Stomach smooth muscle (tissue), 2 donors: ENCODE results near the gene ITGA8.
"Not testable (repeated sequence)": the region's sequence is repeated elsewhere in the genome, so short reads cannot be mapped to it uniquely, and the experiment has no call there.

Source experiments
- H3K27ac ChIP-seq: one replicate; pipeline ENCODE4 v1.7.0; 2013; ENCODE audit warnings: mild to moderate bottlenecking, low read length, inconsistent platforms
- H3K27me3 ChIP-seq, 2 donors: one replicate each; pipeline ENCODE4 v1.7.0; 2013; ENCODE audit warnings: low read length in 2 of 2; ENCODE audit not compliant: insufficient read depth in 2 of 2, control insufficient read depth in 1 of 2
- H3K36me3 ChIP-seq, 2 donors: one replicate each; pipeline ENCODE4 v1.7.0; 2013; ENCODE audit warnings: low read length in 2 of 2; ENCODE audit not compliant: control insufficient read depth in 2 of 2, insufficient read depth in 2 of 2
- H3K4me1 ChIP-seq: one replicate; pipeline ENCODE4 v1.7.0; 2013; ENCODE audit warnings: low read length; ENCODE audit not compliant: control insufficient read depth, insufficient read depth
- H3K4me3 ChIP-seq, 2 donors: one replicate each; pipeline ENCODE4 v1.7.0; 2013; ENCODE audit warnings: low read length in 2 of 2
- H3K9ac ChIP-seq, 2 donors: one replicate each; pipeline ENCODE4 v1.7.0; 2013; ENCODE audit warnings: low read length in 2 of 2, mild to moderate bottlenecking in 1 of 2
- H3K9me3 ChIP-seq, 2 donors: one replicate each; pipeline ENCODE4 v1.7.0; 2013; ENCODE audit warnings: low read length in 2 of 2; ENCODE audit not compliant: control insufficient read depth in 2 of 2
- donor health status: healthy.
- donor health status: Pancreatic carcinoma.

The ITGA8 gene

GRCh38 chr10:15719899-15720634 is at the start of gene ITGA8:
TSS of gene ITGA8 (minus strand) at chr10:15719922. CDS start at chr10:15719771, 151 bp downstream.
- no peaks in the 10 kb centered on the region for H3K9me3 ChIP-seq
- peak within 1 kb of the TSS in 1 of 2 donors; percentile 67 for H3K4me3 ChIP-seq
- no peak within 1 kb of the TSS for H3K27ac ChIP-seq
- no peaks in the 10 kb centered on the region for H3K36me3 ChIP-seq
- peaks cover 11% of the 10 kb centered on the region for H3K4me1 ChIP-seq
- H3K27me3 ChIP-seq: peaks cover 7 to 12% of the 10 kb centered on the region in 2 donors
- H3K9ac ChIP-seq: no peak within 1 kb of the TSS

GRCh38 chr10:15764892-15765454 is 45.3 kb upstream of the ITGA8 start:
- Histone ChIP-seq H3K27ac (no peak overlapping the region), H3K9ac (no peak overlapping the region), H3K9me3 (peaks cover 0 to 3% of the 10 kb centered on the region in 2 donors), H3K4me3 (no peak overlapping the region), H3K4me1 (no peaks in the 10 kb centered on the region), H3K27me3 (no peaks in the 10 kb centered on the region), H3K36me3 (no peaks in the 10 kb centered on the region)

DNA sequence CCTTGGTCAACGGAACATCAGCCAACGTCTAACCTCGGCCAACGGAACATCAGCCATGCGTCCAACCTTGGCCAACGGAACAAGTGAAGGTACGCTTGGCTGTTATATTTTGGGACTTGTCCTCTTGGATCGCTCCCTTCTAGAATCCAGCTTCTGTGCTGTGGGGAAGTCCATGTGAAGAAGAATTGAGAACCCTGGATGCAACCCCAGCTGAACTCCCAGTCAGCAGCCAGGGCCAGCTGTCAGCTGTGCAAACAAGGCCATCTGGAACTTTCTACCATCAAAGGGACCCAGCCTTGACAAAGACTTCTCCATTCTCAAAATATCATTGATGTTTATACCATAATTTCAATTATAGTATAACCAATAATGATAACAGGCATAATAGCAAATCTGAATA is 43.3 kb upstream of the ITGA8 start:
- H3K4me3 ChIP-seq: no peak overlapping the region
- no peaks in the 10 kb centered on the region for H3K36me3 ChIP-seq
- no peak overlapping the region for H3K9ac ChIP-seq
- H3K27me3 ChIP-seq: no peaks in the 10 kb centered on the region
- no peak overlapping the region for H3K27ac ChIP-seq
- H3K9me3 ChIP-seq: peaks cover 0 to 3% of the 10 kb centered on the region in 2 donors
- no peaks in the 10 kb centered on the region for H3K4me1 ChIP-seq

GRCh38 chr10:15762239-15762638 is 42.5 kb upstream of the ITGA8 start:
- H3K4me3 ChIP-seq, H3K27me3 ChIP-seq, H3K27ac ChIP-seq, H3K36me3 ChIP-seq, H3K9me3 ChIP-seq, H3K9ac ChIP-seq, H3K4me1 ChIP-seq: not testable (repeated sequence)

GRCh38 chr10:15761224-15761623 is 41.5 kb upstream of the ITGA8 start:
- H3K27ac ChIP-seq, H3K27me3 ChIP-seq, H3K36me3 ChIP-seq, H3K9me3 ChIP-seq, H3K9ac ChIP-seq, H3K4me3 ChIP-seq, H3K4me1 ChIP-seq: not testable (repeated sequence)

DNA sequence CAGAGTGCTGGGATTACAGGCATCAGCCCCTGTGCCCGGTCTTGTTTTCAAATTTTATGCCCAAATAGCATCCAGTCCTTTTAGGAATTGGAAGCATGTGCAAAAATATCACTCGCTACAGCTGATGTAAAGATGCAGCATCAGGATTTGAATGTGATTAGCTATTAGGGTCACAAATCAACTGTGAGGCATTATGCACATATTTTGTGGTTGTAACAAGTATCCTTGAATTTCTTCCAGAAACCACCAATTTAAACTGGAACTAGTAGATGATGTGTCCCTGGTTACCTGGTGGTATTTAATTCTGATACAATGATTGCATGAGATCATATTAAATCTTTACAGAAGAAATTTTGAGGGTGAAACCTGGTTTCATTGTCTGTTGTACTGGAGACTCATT is 41.0 kb upstream of the ITGA8 start:
- Histone ChIP-seq H3K4me1 (no peaks in the 10 kb centered on the region), H3K27me3 (no peaks in the 10 kb centered on the region), H3K27ac (no peak overlapping the region), H3K9ac (no peak overlapping the region), H3K9me3 (peaks cover 0 to 3% of the 10 kb centered on the region in 2 donors), H3K36me3 (no peaks in the 10 kb centered on the region), H3K4me3 (no peak overlapping the region)

DNA sequence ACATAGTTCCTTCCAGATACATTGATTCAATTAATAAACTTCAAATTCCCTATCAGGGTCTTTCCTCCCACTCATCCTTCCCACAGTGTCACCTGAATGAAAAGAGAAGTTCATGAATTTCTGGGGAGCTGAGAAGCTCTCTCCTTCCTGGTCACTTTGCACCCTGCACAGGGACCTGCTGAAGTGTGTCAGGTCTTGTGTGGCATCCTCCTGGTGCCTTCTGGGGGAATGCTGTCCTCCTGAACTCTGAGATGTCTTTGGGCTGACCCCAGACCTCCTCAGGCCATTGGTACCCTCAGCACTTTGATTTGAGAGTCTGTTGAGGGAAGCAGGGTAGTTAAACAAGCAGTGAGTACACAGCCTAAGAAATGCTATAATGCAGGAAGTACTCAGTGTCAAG is 39.5 kb upstream of the ITGA8 start:
- Histone ChIP-seq H3K9ac (no peak overlapping the region), H3K27ac (no peak overlapping the region), H3K36me3 (no peaks in the 10 kb centered on the region), H3K9me3 (peaks cover 0 to 3% of the 10 kb centered on the region in 2 donors), H3K4me3 (no peak overlapping the region), H3K27me3 (no peaks in the 10 kb centered on the region), H3K4me1 (no peaks in the 10 kb centered on the region)

DNA sequence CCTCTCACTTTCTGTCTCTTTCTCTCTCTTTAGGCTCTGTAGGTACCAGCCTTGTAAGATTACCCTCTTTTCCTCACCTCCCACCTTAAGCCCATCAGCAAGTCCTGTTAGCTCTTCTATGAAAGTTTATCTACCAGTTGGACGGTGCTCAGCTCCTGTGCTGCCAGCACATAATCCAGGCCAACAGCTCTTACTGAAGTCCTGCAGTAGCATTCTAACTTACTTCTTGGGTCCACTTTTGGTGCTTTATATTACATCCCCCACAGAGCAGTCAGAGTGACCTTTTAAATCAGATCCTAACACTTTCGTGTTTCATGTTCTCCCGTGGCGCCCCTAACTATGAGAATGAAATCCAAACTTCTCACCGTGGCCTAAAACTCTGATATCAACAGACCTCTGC is 38.9 kb upstream of the ITGA8 start:
- Histone ChIP-seq H3K27me3 (no peaks in the 10 kb centered on the region), H3K4me1 (no peaks in the 10 kb centered on the region), H3K27ac (no peak overlapping the region), H3K36me3 (no peaks in the 10 kb centered on the region), H3K9me3 (no peaks in the 10 kb centered on the region), H3K4me3 (no peak overlapping the region), H3K9ac (no peak overlapping the region)

GRCh38 chr10:15754937-15755336 is 35.2 kb upstream of the ITGA8 start:
- Histone ChIP-seq H3K36me3 (no peaks in the 10 kb centered on the region), H3K27ac (no peak overlapping the region), H3K27me3 (no peaks in the 10 kb centered on the region), H3K4me1 (no peaks in the 10 kb centered on the region), H3K4me3 (no peak overlapping the region), H3K9ac (no peak overlapping the region), H3K9me3 (no peaks in the 10 kb centered on the region)

DNA sequence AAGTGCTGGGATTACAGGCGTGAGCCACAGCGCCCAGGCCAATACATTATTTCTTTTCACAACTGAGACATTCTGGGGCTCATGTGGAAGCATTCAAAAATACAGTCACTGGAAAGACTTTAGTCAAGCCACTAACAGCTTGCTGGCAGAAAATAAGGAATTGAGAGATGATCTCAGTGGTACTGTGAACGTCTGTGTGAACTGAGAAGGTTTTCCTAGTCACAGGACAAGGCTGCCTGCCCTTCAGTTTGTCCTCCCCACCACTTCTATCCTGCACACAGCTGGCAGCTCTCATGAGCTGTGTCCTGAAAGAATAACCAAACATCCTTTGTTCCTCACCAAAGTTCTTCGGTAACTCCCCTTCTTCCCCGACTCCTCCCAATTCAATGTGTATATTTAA is 31.3 kb upstream of the ITGA8 start:
- no peaks in the 10 kb centered on the region for H3K9me3 ChIP-seq
- H3K4me1 ChIP-seq: no peaks in the 10 kb centered on the region
- H3K27ac ChIP-seq: no peak overlapping the region
- no peak overlapping the region for H3K9ac ChIP-seq
- no peaks in the 10 kb centered on the region for H3K27me3 ChIP-seq
- no peak overlapping the region for H3K4me3 ChIP-seq
- H3K36me3 ChIP-seq: no peaks in the 10 kb centered on the region

GRCh38 chr10:15748126-15748525 is 28.4 kb upstream of the ITGA8 start:
- Histone ChIP-seq H3K36me3 (no peaks in the 10 kb centered on the region), H3K4me1 (no peaks in the 10 kb centered on the region), H3K27me3 (no peaks in the 10 kb centered on the region), H3K27ac (no peak overlapping the region), H3K4me3 (no peak overlapping the region), H3K9me3 (no peaks in the 10 kb centered on the region), H3K9ac (no peak overlapping the region)
